GM12878 (cell line): ENCODE data around the gene DPF3. TPM values are rescaled to one million over a fixed set of nuclear protein-coding genes. Genes with fewer than 3 reads are reported as not detected.

Source experiments
- ATAC-seq: fragments of 200-7000 bp; cut with Tn5 transposase; 3 replicates; pipeline ENCODE4 v1.9.1; 2020; ENCODE audit warnings: mild to moderate bottlenecking, moderate library complexity
- BruUV-seq: library from RNA; stranded (reverse); fragments of 400-500 nt; replicated peaks from 2 replicates; lab custom pipeline; 2021; lab: Mats Ljungman, UMichigan
- CTCF ChIA-PET: fragments of 300-600 bp; sonication (Branson Sonifier 250); formaldehyde crosslinking; extraction: SDS; loops from one replicate; lab custom pipeline; 2021; ENCODE audit warnings: inconsistent platforms; lab: Yijun Ruan, JAX
- POLR2A ChIA-PET: fragments of 350-600 bp; formaldehyde crosslinking; extraction: SDS; loops from one replicate; lab custom pipeline; 2021; ENCODE audit warnings: inconsistent platforms; lab: Charles Lee
- RAD21 ChIA-PET: fragments of 300-600 bp; sonication (Branson Sonifier 250); formaldehyde crosslinking; loops from one replicate; lab custom pipeline; 2023; ENCODE audit warnings: antibody characterized with exemption; ENCODE audit not compliant: unreplicated experiment; lab: Charles Lee
- SMC1A ChIA-PET: fragments of 300-600 bp; sonication (Branson Sonifier 250); formaldehyde crosslinking; loops from one replicate; lab custom pipeline; 2023; ENCODE audit not compliant: unreplicated experiment, uncharacterized antibody; lab: Charles Lee
- DNase-seq: peaks from one replicate; pipeline ENCODE4 v3.0.0-alpha.2; 2011; ENCODE audit warnings: low read depth, low spot score
- FAIRE-seq: peaks from 3 replicates; lab custom pipeline; 2011; peaks lifted over from hg19 to GRCh38; lab: Jason Lieb, UNC
- H2AFZ ChIP-seq: 2 replicates; pipeline ENCODE4 v1.6.0; 2011; ENCODE audit warnings: low read depth, low read length, control low read depth; ENCODE audit not compliant: control insufficient read depth
- H3K27ac ChIP-seq: 2 replicates; pipeline ENCODE4 v1.5.1; 2011; ENCODE audit warnings: control low read depth; ENCODE audit not compliant: control insufficient read depth, insufficient read depth
- H3K27me3 ChIP-seq, 2 experiments: replicated peaks in 1 of 2; 2 replicates each; pipeline versions ENCODE4 v1.6.0 to v1.6.1; 2011; ENCODE audit warnings: low read length in 1 of 2; ENCODE audit not compliant: control insufficient read depth in 2 of 2, insufficient read depth in 2 of 2
- H3K36me3 ChIP-seq, 2 experiments: 2 replicates each; pipeline ENCODE4 v1.5.1; 2011; ENCODE audit warnings: low read length in 1 of 2; ENCODE audit not compliant: control insufficient read depth in 2 of 2, insufficient read depth in 2 of 2
- H3K4me1 ChIP-seq: 2 replicates; pipeline ENCODE4 v1.6.1; 2011; ENCODE audit warnings: mild to moderate bottlenecking, low read length, moderate library complexity, mixed read lengths; ENCODE audit not compliant: control insufficient read depth, insufficient read depth
- H3K4me2 ChIP-seq: 2 replicates; pipeline ENCODE4 v1.6.0; 2011; ENCODE audit warnings: control low read depth; ENCODE audit not compliant: control insufficient read depth, insufficient read depth
- H3K4me3 ChIP-seq: fragments of 200-600 bp; sonication (generic); 2 replicates; pipeline ENCODE4 v1.5.1; 2016
- H3K79me2 ChIP-seq: 2 replicates; pipeline ENCODE4 v1.6.0; 2011; ENCODE audit warnings: low read length; ENCODE audit not compliant: control insufficient read depth, insufficient read depth
- H3K9ac ChIP-seq: 2 replicates; pipeline ENCODE4 v1.8.0; 2011; ENCODE audit warnings: low read length, control low read depth, mixed read lengths; ENCODE audit not compliant: control insufficient read depth, insufficient read depth
- H3K9me3 ChIP-seq: replicated peaks from 3 replicates; pipeline ENCODE4 v1.5.1; 2011; ENCODE audit warnings: mild to moderate bottlenecking, low read length; ENCODE audit not compliant: control insufficient read depth, insufficient read depth
- H4K20me1 ChIP-seq: 2 replicates; pipeline ENCODE4 v1.6.0; 2011; ENCODE audit not compliant: control insufficient read depth, insufficient read depth
- CBFB ChIP-seq: IDR thresholded peaks from 2 replicates; pipeline ENCODE4 v1.6.1; 2016; ENCODE audit warnings: antibody characterized with exemption, low read depth
- EED ChIP-seq: sonication (generic); IDR thresholded peaks from 2 replicates; pipeline ENCODE4 v1.6.1; 2016; ENCODE audit warnings: antibody characterized with exemption, low read depth
- EP300 ChIP-seq, 2 experiments: fragments of 150-350 bp in 1 of 2; IDR thresholded peaks; 2 replicates each; pipeline ENCODE4 v1.6.1; 2011 to 2012; ENCODE audit warnings: low read depth in 2 of 2, low read length in 2 of 2, borderline replicate concordance in 1 of 2, improper control_type of control experiment in 1 of 2, inconsistent platforms in 1 of 2; ENCODE audit not compliant: control insufficient read depth in 1 of 2
- HSF1 ChIP-seq: fragments of 150-350 bp; IDR thresholded peaks from 2 replicates; pipeline ENCODE4 v1.6.1; 2014; ENCODE audit warnings: mild to moderate bottlenecking, low read depth, low read length
- REST ChIP-seq: IDR thresholded peaks from 2 replicates; pipeline ENCODE4 v1.6.1; 2012; ENCODE audit warnings: mild to moderate bottlenecking, low read depth, low read length
- USF1 ChIP-seq: IDR thresholded peaks from 2 replicates; pipeline ENCODE4 v1.6.1; 2011; ENCODE audit warnings: borderline replicate concordance, low read depth, mild to moderate bottlenecking, moderate library complexity, mixed read lengths, low read length; ENCODE audit not compliant: insufficient read depth; ENCODE audit errors: extremely low read length
- WGBS: methylation state at CpG from one replicate; pipeline ENCODE4 v1.1.6; 2016; ENCODE audit warnings: low lambda C conversion rate; ENCODE audit not compliant: insufficient replicate concordance, insufficient coverage; ENCODE audit errors: missing lambda C conversion rate; 5-methylcytosine and 5-hydroxymethylcytosine counted together
- in situ Hi-C: fragments of 300-500 bp; cut with MboI; formaldehyde crosslinking; loops from 9 replicates; pipeline ENCODE4 v1.14.3; 2018; ENCODE audit warnings: mixed read lengths
- intact Hi-C: fragments of 100-400 bp; cut with micrococcal nuclease; formaldehyde crosslinking; loops from one replicate; pipeline ENCODE4 v1.14.2; 2022; ENCODE audit not compliant: unreplicated experiment
- polyA plus RNA-seq, 11 experiments: library from polyadenylated mRNA; depleted of rRNA in 4 of 11; unstranded in 6 of 11; stranded (reverse) in 5 of 11; fragments of >200 nt; fragmentation: Nextera tagmentation in 4 of 11; fragmentation: Illumina TruSeq in 1 of 11; extraction: Ambion mirVana in 4 of 11; extraction: Trizol in 1 of 11; gene quantifications; 1 replicate in 1 of 11; 2 replicates in 10 of 11; pipeline versions ENCODE4 v1.2.1 to v1.2.3, GENCODE V29; 2011 to 2016; ENCODE audit warnings: inconsistent platforms in 2 of 11, missing spikeins in 2 of 11, low read depth in 1 of 11
- total RNA-seq, 4 experiments: library from RNA; depleted of rRNA in 3 of 4; stranded (reverse); fragments of >200 nt in 3 of 4; fragmentation: Illumina TruSeq in 1 of 4; extraction: Trizol in 1 of 4; gene quantifications; 2 replicates each; pipeline versions ENCODE4 v1.2.1 to v1.2.3, GENCODE V29; 2013 to 2021

DPF3 gene
- total and polyA plus RNA-seq, 10 of the 15 experiments (the other 5 are each of a cell fraction or from before 2014, with no cell fraction given) = 0.69 to 8.0 (median 2.2) TPM

- TF ChIP-seq REST (no peak), EP300 (IDR thresholded peaks at IDR 0.05; ENCODE audit: borderline replicate concordance in 1 of 2, control insufficient read depth in 1 of 2, low read depth in 2 of 2, low read length in 2 of 2) (peak; percentile 75 to 90), USF1 (no peak)
Observed at GRCh38 chr14:72625689-72626088, 268.2 kb downstream of the DPF3 start (continued).

GRCh38 chr14:72621387-72622065 is 272.4 kb downstream of the DPF3 start:
- ATAC-seq (no peak), FAIRE-seq (no peak), DNase-seq (no peak)
- no peak overlapping the region for H3K4me2 ChIP-seq
- no peaks in the 10 kb centered on the region for H3K4me1 ChIP-seq
- ChIA-PET SMC1A (interaction anchor here (0.7 to 1.6 kb wide), 5 partner anchors 12 to 283 kb away, joined by 3 to 11 read pairs (median 4); no protein-coding TSS in a partner anchor), RAD21 (no interaction called here), POLR2A (no interaction called here), CTCF (interaction anchor here (0.6 to 1.3 kb wide), 2 partner anchors 11 to 104 kb away, joined by 3 to 4 read pairs; no protein-coding TSS in a partner anchor)
- no peaks in the 10 kb centered on the region for H3K27me3 ChIP-seq
- WGBS = 61% methylated on average over 6 of the region's 6 CpGs
- no TSS peak for BruUV-seq
- H4K20me1 ChIP-seq = no peaks in the 10 kb centered on the region
- H3K9ac ChIP-seq = no peak overlapping the region
- H3K9me3 ChIP-seq = no peaks in the 10 kb centered on the region
- in situ Hi-C loops (no loop called here), intact Hi-C loops (no loop called here)
- no peak overlapping the region for H3K4me3 ChIP-seq
- H3K27ac ChIP-seq = no peak overlapping the region
- H3K36me3 ChIP-seq = no peaks in the 10 kb centered on the region
- H3K79me2 ChIP-seq = no peaks in the 10 kb centered on the region
- H2AFZ ChIP-seq = no peak overlapping the region
- TF ChIP-seq HSF1 = no peak
- TF ChIP-seq EED = no peak
- TF ChIP-seq CBFB = no peak
